ENCODE measurements around the gene GPR156.

The GPR156 gene

GRCh38 chr3:120286465-120286864 lies 1.4 kb upstream of the GPR156 start:
- no peak for TF ChIP-seq ZBTB7A (IDR thresholded peaks at IDR 0.05; ENCODE audit: low read depth)
- no peak for TF ChIP-seq RAD21 (IDR thresholded peaks at IDR 0.05; ENCODE audit: low read depth)
- no peak for TF ChIP-seq YY1 (IDR thresholded peaks at IDR 0.05; ENCODE audit: low read depth)
- no peak for TF ChIP-seq USF1 (IDR thresholded peaks at IDR 0.05)
- no peak for TF ChIP-seq MAX (IDR thresholded peaks at IDR 0.05)
- no peak for TF ChIP-seq CREB1 (IDR thresholded peaks at IDR 0.05; ENCODE audit: low read depth)
- TF ChIP-seq TCF12 (IDR thresholded peaks at IDR 0.05; ENCODE audit: low read depth): no peak
- no peak for TF ChIP-seq FOXM1 (IDR thresholded peaks at IDR 0.05; ENCODE audit: borderline replicate concordance, low read depth)
- TF ChIP-seq EP300 (IDR thresholded peaks at IDR 0.05; ENCODE audit: borderline replicate concordance): no peak
- TF ChIP-seq TEAD4 (IDR thresholded peaks at IDR 0.05): no peak
- no peak for TF ChIP-seq TAF1 (IDR thresholded peaks at IDR 0.05; ENCODE audit: low read depth)
- no peak for TF ChIP-seq NFIC (IDR thresholded peaks at IDR 0.05)

GRCh38 chr3:120285508-120285841 lies 453 bp upstream of the GPR156 start:
- TF ChIP-seq TEAD4 (IDR thresholded peaks at IDR 0.05): no peak
- TF ChIP-seq ZBTB7A (IDR thresholded peaks at IDR 0.05; ENCODE audit: low read depth): no peak
- no peak for TF ChIP-seq YY1 (IDR thresholded peaks at IDR 0.05; ENCODE audit: low read depth)
- TF ChIP-seq USF1 (IDR thresholded peaks at IDR 0.05): no peak
- no peak for TF ChIP-seq NFIC (IDR thresholded peaks at IDR 0.05)
- TF ChIP-seq REST (IDR thresholded peaks at IDR 0.05; ENCODE audit: low read depth): no peak
- TF ChIP-seq FOXM1 (IDR thresholded peaks at IDR 0.05; ENCODE audit: borderline replicate concordance, low read depth): no peak
- TF ChIP-seq RAD21 (IDR thresholded peaks at IDR 0.05; ENCODE audit: low read depth): no peak
- no peak for TF ChIP-seq CREB1 (IDR thresholded peaks at IDR 0.05; ENCODE audit: low read depth)
- TF ChIP-seq CEBPB (IDR thresholded peaks at IDR 0.05): no peak

- TF ChIP-seq CREB1 (IDR thresholded peaks at IDR 0.05; ENCODE audit: low read depth): no peak
- TF ChIP-seq YY1 (IDR thresholded peaks at IDR 0.05; ENCODE audit: low read depth): no peak
- no peak for TF ChIP-seq USF1 (IDR thresholded peaks at IDR 0.05)
- no peak for TF ChIP-seq EGR1 (IDR thresholded peaks at IDR 0.05)
These were observed 3.8 kb downstream of the GPR156 start for GRCh38 chr3:120281261-120281660.

- no peak for TF ChIP-seq MAX (IDR thresholded peaks at IDR 0.05)
- no peak for TF ChIP-seq YY1 (IDR thresholded peaks at IDR 0.05; ENCODE audit: low read depth)
- TF ChIP-seq TCF12 (IDR thresholded peaks at IDR 0.05; ENCODE audit: low read depth): no peak
- no peak for TF ChIP-seq NFIC (IDR thresholded peaks at IDR 0.05)
- TF ChIP-seq REST (IDR thresholded peaks at IDR 0.05; ENCODE audit: low read depth): no peak
- TF ChIP-seq ZBTB7A (IDR thresholded peaks at IDR 0.05; ENCODE audit: low read depth): no peak
- no peak for TF ChIP-seq EGR1 (IDR thresholded peaks at IDR 0.05)
- no peak for TF ChIP-seq EP300 (IDR thresholded peaks at IDR 0.05; ENCODE audit: borderline replicate concordance)
- TF ChIP-seq RAD21 (IDR thresholded peaks at IDR 0.05; ENCODE audit: low read depth): no peak
- no peak for TF ChIP-seq TEAD4 (IDR thresholded peaks at IDR 0.05)
- TF ChIP-seq FOXM1 (IDR thresholded peaks at IDR 0.05; ENCODE audit: borderline replicate concordance, low read depth): no peak
- no peak for TF ChIP-seq CREB1 (IDR thresholded peaks at IDR 0.05; ENCODE audit: low read depth)
- no peak for TF ChIP-seq TAF1 (IDR thresholded peaks at IDR 0.05; ENCODE audit: low read depth)
- no peak for TF ChIP-seq USF1 (IDR thresholded peaks at IDR 0.05)
- no peak for TF ChIP-seq CEBPB (IDR thresholded peaks at IDR 0.05)
These were observed 4.5 kb downstream of the GPR156 start for GRCh38 chr3:120280566-120280965.

GRCh38 chr3:120280026-120280425 lies 5.0 kb downstream of the GPR156 start:
- TF ChIP-seq USF1 (IDR thresholded peaks at IDR 0.05) (no peak), FOXM1 (IDR thresholded peaks at IDR 0.05; ENCODE audit: borderline replicate concordance, low read depth) (no peak), YY1 (IDR thresholded peaks at IDR 0.05; ENCODE audit: low read depth) (no peak), REST (IDR thresholded peaks at IDR 0.05; ENCODE audit: low read depth) (no peak), MAX (IDR thresholded peaks at IDR 0.05) (no peak), ZBTB7A (IDR thresholded peaks at IDR 0.05; ENCODE audit: low read depth) (no peak), NFIC (IDR thresholded peaks at IDR 0.05) (no peak), RAD21 (IDR thresholded peaks at IDR 0.05; ENCODE audit: low read depth) (no peak), EGR1 (IDR thresholded peaks at IDR 0.05) (no peak), CEBPB (IDR thresholded peaks at IDR 0.05) (no peak), TAF1 (IDR thresholded peaks at IDR 0.05; ENCODE audit: low read depth) (no peak), TCF12 (IDR thresholded peaks at IDR 0.05; ENCODE audit: low read depth) (no peak), CREB1 (IDR thresholded peaks at IDR 0.05; ENCODE audit: low read depth) (no peak), TEAD4 (IDR thresholded peaks at IDR 0.05) (no peak), EP300 (IDR thresholded peaks at IDR 0.05; ENCODE audit: borderline replicate concordance) (no peak)
